Fibroblast of pulmonary artery (primary cell): Measurements from ENCODE around the gene TIMP3.
"Not testable (repeated sequence)": the region's sequence is repeated elsewhere in the genome, so short reads cannot be mapped to it uniquely, and the experiment has no call there.

ENCODE experiments used
- DNase-seq: peaks from one replicate; pipeline ENCODE4 v3.0.0-alpha.2; 2010; ENCODE audit warnings: low read depth
- H3K4me3 ChIP-seq: replicated peaks from 2 replicates; pipeline ENCODE4 v1.5.1; 2011; ENCODE audit warnings: low read depth, mild to moderate bottlenecking, control low read depth, low read length, moderate library complexity
- CTCF ChIP-seq: IDR thresholded peaks from 2 replicates; pipeline ENCODE4 v1.5.1; 2011; ENCODE audit warnings: mild to moderate bottlenecking, control low read depth, low read length, inconsistent platforms; ENCODE audit errors: missing control alignments

The TIMP3 gene

DNA sequence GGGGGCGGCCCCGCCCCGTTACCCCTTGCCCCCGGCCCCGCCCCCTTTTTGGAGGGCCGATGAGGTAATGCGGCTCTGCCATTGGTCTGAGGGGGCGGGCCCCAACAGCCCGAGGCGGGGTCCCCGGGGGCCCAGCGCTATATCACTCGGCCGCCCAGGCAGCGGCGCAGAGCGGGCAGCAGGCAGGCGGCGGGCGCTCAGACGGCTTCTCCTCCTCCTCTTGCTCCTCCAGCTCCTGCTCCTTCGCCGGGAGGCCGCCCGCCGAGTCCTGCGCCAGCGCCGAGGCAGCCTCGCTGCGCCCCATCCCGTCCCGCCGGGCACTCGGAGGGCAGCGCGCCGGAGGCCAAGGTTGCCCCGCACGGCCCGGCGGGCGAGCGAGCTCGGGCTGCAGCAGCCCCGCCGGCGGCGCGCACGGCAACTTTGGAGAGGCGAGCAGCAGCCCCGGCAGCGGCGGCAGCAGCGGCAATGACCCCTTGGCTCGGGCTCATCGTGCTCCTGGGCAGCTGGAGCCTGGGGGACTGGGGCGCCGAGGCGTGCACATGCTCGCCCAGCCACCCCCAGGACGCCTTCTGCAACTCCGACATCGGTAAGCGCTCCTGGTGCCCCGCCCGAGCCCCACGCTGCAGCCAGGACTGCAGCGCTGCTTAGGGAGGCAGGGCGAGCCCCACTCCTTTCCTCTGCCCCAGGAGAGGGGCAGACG is at the start of gene TIMP3:
TSS of gene TIMP3 (plus strand) at position 169 of the 700 bp plus-strand sequence. CDS start at position 466, 297 bp downstream.
- H3K4me3 ChIP-seq, result peak within 1 kb of the TSS; percentile 59

GRCh38 chr22:32752326-32752725 is 49.2 kb upstream of the TIMP3 start:
- no peak for TF ChIP-seq CTCF

More for the DNA sequence above, at the start of gene TIMP3:
- TF ChIP-seq CTCF, result no peak
- DNase-seq, result peak; percentile 61

GRCh38 chr22:32752816-32753520 is 48.5 kb upstream of the TIMP3 start:
- DNase-seq, result peak; percentile 67

More at GRCh38 chr22:32752326-32752725, 49.2 kb upstream of the TIMP3 start:
- no peak for DNase-seq
- H3K4me3 ChIP-seq, result no peak overlapping the region

GRCh38 chr22:32753591-32753990 is 47.9 kb upstream of the TIMP3 start:
- no peak for TF ChIP-seq CTCF
- DNase-seq, result no peak
- H3K4me3 ChIP-seq, result no peak overlapping the region

More at GRCh38 chr22:32752816-32753520, 48.5 kb upstream of the TIMP3 start:
- no peak overlapping the region for H3K4me3 ChIP-seq
- no peak for TF ChIP-seq CTCF

GRCh38 chr22:32754413-32755041 is 47.0 kb upstream of the TIMP3 start:
- DNase-seq, result peak; percentile 78
- TF ChIP-seq CTCF, result no peak
- no peak overlapping the region for H3K4me3 ChIP-seq

GRCh38 chr22:32757086-32757762 is 44.3 kb upstream of the TIMP3 start:
- not testable (repeated sequence) for DNase-seq, H3K4me3 ChIP-seq
